Choroid plexus epithelial cell (primary cell): ENCODE measurements around the gene PPP1R3E.
"Not testable (repeated sequence)": the region's sequence is repeated elsewhere in the genome, so short reads cannot be mapped to it uniquely, and the experiment has no call there.

Experiments used
- DNase-seq: peaks from one replicate; pipeline ENCODE4 v3.0.0-alpha.2; 2010; ENCODE audit warnings: low read depth
- H3K4me3 ChIP-seq: 2 replicates; pipeline ENCODE4 v1.5.1; 2011; ENCODE audit warnings: low read depth, mild to moderate bottlenecking, control low read depth, low read length, moderate library complexity
- TF ChIP-seq, protein P1 (sequence below): conservative IDR thresholded peaks from 2 replicates; pipeline ENCODE4 v1.5.1; 2011; ENCODE audit warnings: low read depth, mild to moderate bottlenecking, control low read depth, inconsistent platforms, low read length, moderate library complexity

PPP1R3E gene

DNA sequence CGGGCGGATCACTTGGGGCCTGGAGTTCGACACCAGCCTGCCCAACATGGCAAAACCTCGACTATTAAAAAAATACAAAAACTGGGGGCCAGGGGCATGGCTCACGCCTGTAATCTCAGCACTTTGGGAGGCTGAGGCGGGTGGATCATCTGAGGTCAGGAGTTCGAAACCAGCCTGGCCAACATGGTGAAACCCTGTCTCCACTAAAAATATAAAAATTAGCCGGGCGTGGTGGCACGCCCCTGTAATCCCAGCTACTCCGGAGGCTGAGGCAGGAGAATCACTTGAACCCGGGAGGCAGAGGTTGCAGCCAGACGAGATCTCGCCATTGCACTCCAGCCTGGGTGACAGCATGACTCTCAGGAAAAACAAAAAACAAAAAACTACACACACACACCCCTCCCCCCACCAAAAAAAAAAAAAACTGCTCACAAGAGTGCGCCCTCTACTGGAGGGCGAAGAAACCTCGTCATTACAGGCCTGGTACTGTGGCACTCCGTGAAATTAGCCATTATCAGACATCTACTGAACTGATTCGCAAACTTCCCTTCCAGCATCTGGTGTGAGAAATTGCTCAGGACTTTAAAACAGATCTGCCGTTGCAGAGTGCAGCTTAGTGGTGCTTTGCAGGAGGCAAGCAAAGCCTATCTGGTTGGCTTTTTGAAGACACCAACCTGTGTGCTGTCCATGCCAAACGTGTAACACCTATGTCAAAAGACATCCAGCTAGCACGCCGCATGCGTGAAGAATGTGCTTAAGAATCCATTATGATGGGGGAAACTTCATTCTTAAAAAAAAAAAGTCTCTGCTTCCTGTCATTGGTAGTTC lies 7.7 kb downstream of the PPP1R3E start:
- TF ChIP-seq, protein P1, sequence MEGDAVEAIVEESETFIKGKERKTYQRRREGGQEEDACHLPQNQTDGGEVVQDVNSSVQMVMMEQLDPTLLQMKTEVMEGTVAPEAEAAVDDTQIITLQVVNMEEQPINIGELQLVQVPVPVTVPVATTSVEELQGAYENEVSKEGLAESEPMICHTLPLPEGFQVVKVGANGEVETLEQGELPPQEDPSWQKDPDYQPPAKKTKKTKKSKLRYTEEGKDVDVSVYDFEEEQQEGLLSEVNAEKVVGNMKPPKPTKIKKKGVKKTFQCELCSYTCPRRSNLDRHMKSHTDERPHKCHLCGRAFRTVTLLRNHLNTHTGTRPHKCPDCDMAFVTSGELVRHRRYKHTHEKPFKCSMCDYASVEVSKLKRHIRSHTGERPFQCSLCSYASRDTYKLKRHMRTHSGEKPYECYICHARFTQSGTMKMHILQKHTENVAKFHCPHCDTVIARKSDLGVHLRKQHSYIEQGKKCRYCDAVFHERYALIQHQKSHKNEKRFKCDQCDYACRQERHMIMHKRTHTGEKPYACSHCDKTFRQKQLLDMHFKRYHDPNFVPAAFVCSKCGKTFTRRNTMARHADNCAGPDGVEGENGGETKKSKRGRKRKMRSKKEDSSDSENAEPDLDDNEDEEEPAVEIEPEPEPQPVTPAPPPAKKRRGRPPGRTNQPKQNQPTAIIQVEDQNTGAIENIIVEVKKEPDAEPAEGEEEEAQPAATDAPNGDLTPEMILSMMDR: peak; percentile 90
- peak; percentile 66 for DNase-seq
- H3K4me3 ChIP-seq: no peak overlapping the region

DNA sequence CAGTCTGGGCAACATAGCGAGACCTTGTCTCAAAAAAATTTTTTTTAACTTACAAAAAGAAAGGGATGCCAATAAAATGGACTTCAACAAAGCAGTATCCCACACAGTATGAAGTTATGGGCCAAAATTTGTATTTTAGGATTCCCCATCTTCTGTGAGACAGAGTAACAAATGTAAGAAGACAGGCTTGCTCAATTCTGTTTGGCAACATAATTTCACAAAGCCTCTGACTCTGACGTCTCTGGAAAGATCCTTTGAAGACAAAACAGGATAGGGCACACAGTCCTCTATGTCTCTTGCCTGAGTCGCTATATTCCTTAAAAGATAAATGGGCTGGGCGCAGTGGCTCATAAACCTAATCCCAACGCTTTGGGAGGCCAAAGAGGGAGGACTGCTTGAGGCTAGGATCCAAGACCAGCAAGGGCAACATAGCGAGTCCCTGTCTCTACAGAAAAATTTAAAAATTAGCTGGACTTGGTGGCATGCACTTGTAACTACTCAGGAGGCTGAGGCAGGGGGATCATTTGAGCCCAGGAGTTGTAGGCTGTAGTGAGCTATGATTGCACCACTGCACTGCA lies 15.7 kb downstream of the PPP1R3E start:
- DNase-seq: peak; percentile 24
- H3K4me3 ChIP-seq: peak overlapping the region; percentile 80
- TF ChIP-seq, protein P1: no peak

DNA sequence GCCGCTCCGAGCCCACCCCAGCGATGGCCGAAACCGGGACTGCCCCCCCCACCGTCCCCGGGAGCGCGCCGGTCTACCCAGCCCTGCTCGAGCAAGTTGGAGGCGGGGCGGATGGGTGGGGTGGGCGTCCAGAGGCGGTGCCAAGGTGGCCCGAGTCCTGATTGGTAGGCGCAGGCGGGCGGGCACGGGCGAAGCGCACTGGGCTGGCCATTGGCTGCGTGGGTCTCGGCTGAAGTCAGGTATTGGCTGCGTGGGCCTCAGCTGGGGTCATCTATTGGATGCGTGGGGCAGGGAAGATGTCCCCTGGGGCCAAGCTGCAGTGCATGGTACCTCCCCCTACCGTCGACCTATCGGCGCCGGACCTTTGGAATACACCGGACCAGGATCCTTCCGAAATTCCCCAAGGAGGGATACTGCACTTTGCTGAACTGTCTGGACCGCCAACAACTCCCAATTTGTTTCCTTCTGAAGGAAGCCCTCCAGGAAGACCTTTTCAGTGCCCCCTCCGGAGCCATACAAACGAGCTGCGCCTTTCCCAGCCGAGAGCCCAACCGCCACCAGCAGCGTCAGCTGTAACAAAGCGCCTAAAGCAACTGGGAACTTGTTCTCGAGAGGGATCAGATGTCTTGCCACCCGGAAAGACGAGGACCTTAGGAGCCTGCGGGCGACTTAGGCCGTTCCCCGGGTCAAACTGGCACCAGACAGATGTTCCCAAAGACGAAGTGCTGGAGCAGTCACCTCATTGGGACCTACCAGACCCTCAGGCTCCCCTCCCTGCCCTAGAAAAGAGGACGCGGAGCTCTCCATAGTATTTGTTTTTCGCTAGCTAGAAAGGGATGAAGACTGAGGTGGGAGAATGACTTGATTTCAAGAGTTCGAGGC lies 16.4 kb downstream of the PPP1R3E start, which contains the start of gene HOMEZ:
Gene HOMEZ (minus strand): TSS at position 113 of the 882 bp plus-strand sequence. CDS start 180 bp downstream, outside the sequence.
- TF ChIP-seq, protein P1: no peak
- DNase-seq: peak; percentile 99

GRCh38 chr14:23285530-23286019 lies 17.1 kb downstream of the PPP1R3E start:
- no peak for DNase-seq
- TF ChIP-seq, protein P1: no peak
- H3K4me3 ChIP-seq: peak overlapping the region; percentile 80

More for the DNA sequence above, 16.4 kb downstream of the PPP1R3E start, which contains the start of gene HOMEZ:
- H3K4me3 ChIP-seq: peak within 1 kb of the TSS; percentile 80

DNA sequence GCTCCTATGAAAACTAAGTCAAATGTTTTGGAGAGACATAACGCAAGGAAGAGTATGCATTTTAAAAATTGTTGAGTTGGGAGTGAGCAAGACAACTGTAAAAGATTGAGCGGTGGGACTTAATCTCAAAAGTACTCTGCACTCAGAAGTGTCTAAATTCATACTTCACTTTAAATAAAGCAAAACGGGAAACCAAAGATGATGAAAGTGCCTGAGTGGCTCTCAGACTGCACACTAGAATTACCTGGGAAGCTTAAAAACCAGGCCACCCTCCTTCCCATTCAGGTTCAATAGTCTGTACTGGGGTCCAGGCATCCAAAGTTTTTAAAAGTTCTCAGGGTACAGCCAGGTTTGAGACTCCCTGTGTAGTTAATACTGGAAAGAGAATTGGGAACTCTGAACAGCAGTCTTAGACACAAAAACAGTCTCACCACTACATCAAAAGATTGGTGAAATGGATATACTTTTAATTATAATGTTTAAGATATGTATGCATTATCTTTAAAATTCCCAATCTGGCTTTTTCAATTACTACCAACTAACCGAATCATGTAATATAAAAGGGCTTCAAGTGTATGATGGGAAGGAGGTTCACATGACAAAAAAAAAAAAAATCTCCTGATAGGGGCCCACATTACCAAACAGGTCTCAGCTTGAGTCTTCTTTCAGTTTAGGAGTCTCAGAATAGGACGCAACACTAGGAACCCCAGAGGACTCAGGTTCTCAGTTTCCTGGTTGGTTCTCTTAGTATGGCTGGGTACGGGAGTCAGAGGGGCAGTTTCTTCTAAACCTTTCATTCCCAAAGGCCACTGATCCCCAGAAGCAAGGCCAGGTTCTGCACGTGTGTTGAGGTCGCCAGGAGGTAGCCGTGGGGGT lies 17.8 kb downstream of the PPP1R3E start:
- TF ChIP-seq, protein P1: no peak
- H3K4me3 ChIP-seq: peak overlapping the region; percentile 80
- peak; percentile 53 for DNase-seq

DNA sequence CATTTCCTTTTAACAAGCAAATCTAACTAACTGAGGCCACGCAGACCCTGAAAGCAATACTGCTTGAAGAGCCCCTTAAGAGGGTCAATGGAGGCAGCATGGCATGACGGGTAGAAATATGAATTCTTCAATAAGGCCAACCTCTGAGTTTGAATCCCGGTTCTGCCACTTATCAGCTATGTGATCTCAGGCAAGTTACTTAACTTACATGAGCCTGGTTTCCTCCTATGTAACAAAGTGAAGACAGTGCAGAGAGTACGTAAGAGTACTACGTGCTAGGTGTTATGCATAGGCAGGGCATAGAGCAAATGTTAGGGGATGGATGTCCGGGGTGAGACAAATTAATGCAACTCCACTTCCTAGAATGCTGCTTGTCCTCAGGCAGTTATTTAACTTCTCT lies 21.4 kb downstream of the PPP1R3E start:
- H3K4me3 ChIP-seq: no peak overlapping the region
- TF ChIP-seq, protein P1: no peak
- no peak for DNase-seq

DNA sequence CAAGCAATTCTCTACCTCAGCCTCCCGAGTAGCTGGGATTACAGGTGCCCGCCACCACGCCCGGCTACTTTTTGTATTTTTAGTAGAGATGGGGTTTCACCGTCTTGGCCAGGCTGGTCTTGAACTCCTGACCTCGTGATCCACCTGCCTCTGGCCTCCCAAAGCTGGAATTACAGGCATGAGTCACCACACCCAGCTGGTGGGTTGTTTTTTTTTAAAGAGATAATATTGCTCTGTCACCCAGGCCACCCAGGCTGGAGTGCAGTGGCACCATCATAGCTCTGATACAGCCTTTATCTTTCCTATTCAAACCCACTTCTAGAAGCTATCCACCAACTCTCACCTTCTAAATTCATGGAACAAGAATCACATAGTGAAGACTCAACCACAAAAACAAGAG lies 24.7 kb downstream of the PPP1R3E start:
- not testable (repeated sequence) for DNase-seq, H3K4me3 ChIP-seq
